Thyroid gland (tissue), 4 donors: ENCODE data around the gene ANKMY1. TPM values are rescaled to one million over a fixed set of nuclear protein-coding genes. Genes with fewer than 3 reads are reported as not detected.

Experiments used
- DNase-seq, 2 donors: peaks; one replicate each; pipeline ENCODE4 v3.0.0-alpha.2; 2019
- H3K27ac ChIP-seq, 3 donors: fragments of 200-600 bp; sonication (generic); 1 replicate in 2 of 3; 2 replicates in 1 of 3; pipeline ENCODE4 v1.5.1; 2016 to 2019; ENCODE audit warnings: mild to moderate bottlenecking in 1 of 3, moderate library complexity in 1 of 3
- H3K27me3 ChIP-seq: fragments of 200-600 bp; sonication (generic); one replicate; pipeline ENCODE4 v1.5.1; 2019
- H3K36me3 ChIP-seq, 2 donors: fragments of 200-600 bp; sonication (generic); one replicate each; pipeline ENCODE4 v1.5.1; 2016 to 2019
- H3K4me1 ChIP-seq, 2 donors: fragments of 200-600 bp; sonication (generic); one replicate each; pipeline ENCODE4 v1.5.1; 2017 to 2019
- H3K4me3 ChIP-seq, 3 donors: fragments of 200-600 bp; sonication (generic); replicated peaks in 1 of 3; 1 replicate in 2 of 3; 2 replicates in 1 of 3; pipeline ENCODE4 v1.5.1; 2016; ENCODE audit warnings: mild to moderate bottlenecking in 1 of 3
- H3K9me3 ChIP-seq: fragments of 200-600 bp; sonication (generic); one replicate; pipeline ENCODE4 v1.5.1; 2017
- CTCF ChIP-seq, 6 experiments: fragments of 200-600 bp in 3 of 6; fragments of 450-650 bp in 3 of 6; sonication (generic) in 3 of 6; IDR thresholded peaks; one replicate each; pipeline ENCODE4 v1.5.1; 2016 to 2019; ENCODE audit warnings: antibody characterized with exemption in 6 of 6, mild to moderate bottlenecking in 2 of 6, inconsistent platforms in 1 of 6, moderate library complexity in 1 of 6
- POLR2A ChIP-seq, 2 donors: fragments of 450-650 bp; IDR thresholded peaks; one replicate each; pipeline ENCODE4 v1.6.1; 2017; ENCODE audit warnings: antibody characterized with exemption in 2 of 2, mild to moderate bottlenecking in 2 of 2, moderate library complexity in 1 of 2
- WGBS, 2 donors: methylation state at CpG; one replicate each; pipeline ENCODE4 v1.1.5; 2017; 5-methylcytosine and 5-hydroxymethylcytosine counted together
- intact Hi-C: fragments of 100-400 bp; cut with DNase I; formaldehyde crosslinking; loops from one replicate; pipeline ENCODE4 v1.15.1; 2023
- total RNA-seq, 4 donors: library from RNA; depleted of rRNA; stranded (reverse); fragments of >200 nt; gene quantifications; one replicate each; pipeline ENCODE4 v1.2.3, GENCODE V29; 2016

Gene ANKMY1
- total RNA-seq, 4 donors from 2014 or later, result 17.4 to 24.7 (median 21.0) TPM

GRCh38 chr2:240502059-240502429, 55.7 kb downstream of the ANKMY1 start:
- whole genome bisulfite sequencing, 2 donors, result 78 to 90% methylated on average over 1 to 5 of the region's 5 CpGs
- Histone ChIP-seq H3K9me3 (no peaks in the 10 kb centered on the region), H3K27ac (no peak overlapping the region), H3K27me3 (no peaks in the 10 kb centered on the region), H3K4me3 (no peak overlapping the region), H3K4me1 (no peaks in the 10 kb centered on the region), H3K36me3 (peaks cover 5 to 10% of the 10 kb centered on the region in 2 donors)
- TF ChIP-seq CTCF (IDR thresholded peaks at IDR 0.05), result no peak
- no peak for TF ChIP-seq POLR2A (IDR thresholded peaks at IDR 0.05)
- DNase-seq, result no peak
- intact Hi-C loops, result loop anchor here (10.0 kb wide), 1 partner anchor 203 kb away; no protein-coding TSS in a partner anchor

DNA sequence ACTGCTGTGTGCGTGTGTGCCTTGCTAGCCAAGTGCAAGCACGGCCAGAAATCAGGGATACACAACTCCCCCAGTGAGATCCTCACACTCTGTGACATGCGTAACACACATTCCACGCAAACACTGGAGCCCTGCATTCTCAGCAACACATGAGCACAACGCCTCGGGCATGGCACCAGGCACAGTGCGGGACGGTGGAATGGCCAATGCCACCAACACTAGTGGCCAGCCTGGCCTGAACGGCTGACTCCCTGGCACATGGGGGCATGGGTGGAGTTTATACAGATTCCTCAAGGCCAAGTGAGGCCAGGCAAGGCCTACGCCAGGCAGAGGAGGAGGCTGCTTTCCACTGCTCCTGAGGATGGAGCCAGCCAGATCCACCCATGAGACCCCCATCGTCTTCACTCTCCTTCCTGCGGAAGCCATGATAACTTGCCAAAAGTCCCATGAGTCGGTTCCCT, 56.2 kb downstream of the ANKMY1 start:
- Histone ChIP-seq H3K27me3 (no peaks in the 10 kb centered on the region), H3K4me1 (no peaks in the 10 kb centered on the region), H3K27ac (no peak overlapping the region), H3K36me3 (peaks cover 6 to 10% of the 10 kb centered on the region in 2 donors), H3K9me3 (no peaks in the 10 kb centered on the region), H3K4me3 (no peak overlapping the region)
- TF ChIP-seq POLR2A (IDR thresholded peaks at IDR 0.05) (no peak), CTCF (IDR thresholded peaks at IDR 0.05) (no peak)
- intact Hi-C loops, result loop anchor here (10.0 kb wide), 1 partner anchor 203 kb away; no protein-coding TSS in a partner anchor
- WGBS, 2 donors, result 91 to 95% methylated on average over 5 to 9 of the region's 13 CpGs
- no peak for DNase-seq

GRCh38 chr2:240500561-240501423, 57.0 kb downstream of the ANKMY1 start:
- Histone ChIP-seq H3K27me3 (no peaks in the 10 kb centered on the region), H3K36me3 (peaks cover 8 to 10% of the 10 kb centered on the region in 2 donors), H3K27ac (no peak overlapping the region), H3K9me3 (no peaks in the 10 kb centered on the region), H3K4me3 (no peak overlapping the region), H3K4me1 (no peaks in the 10 kb centered on the region)
- no peak for DNase-seq
- WGBS, 2 donors, result 94 to 96% methylated on average over 18 to 24 of the region's 24 CpGs
- intact Hi-C loops, result loop anchor here (10.0 kb wide), 1 partner anchor 204 kb away; no protein-coding TSS in a partner anchor
- TF ChIP-seq CTCF (IDR thresholded peaks at IDR 0.05) (no peak), POLR2A (IDR thresholded peaks at IDR 0.05) (no peak)

DNA sequence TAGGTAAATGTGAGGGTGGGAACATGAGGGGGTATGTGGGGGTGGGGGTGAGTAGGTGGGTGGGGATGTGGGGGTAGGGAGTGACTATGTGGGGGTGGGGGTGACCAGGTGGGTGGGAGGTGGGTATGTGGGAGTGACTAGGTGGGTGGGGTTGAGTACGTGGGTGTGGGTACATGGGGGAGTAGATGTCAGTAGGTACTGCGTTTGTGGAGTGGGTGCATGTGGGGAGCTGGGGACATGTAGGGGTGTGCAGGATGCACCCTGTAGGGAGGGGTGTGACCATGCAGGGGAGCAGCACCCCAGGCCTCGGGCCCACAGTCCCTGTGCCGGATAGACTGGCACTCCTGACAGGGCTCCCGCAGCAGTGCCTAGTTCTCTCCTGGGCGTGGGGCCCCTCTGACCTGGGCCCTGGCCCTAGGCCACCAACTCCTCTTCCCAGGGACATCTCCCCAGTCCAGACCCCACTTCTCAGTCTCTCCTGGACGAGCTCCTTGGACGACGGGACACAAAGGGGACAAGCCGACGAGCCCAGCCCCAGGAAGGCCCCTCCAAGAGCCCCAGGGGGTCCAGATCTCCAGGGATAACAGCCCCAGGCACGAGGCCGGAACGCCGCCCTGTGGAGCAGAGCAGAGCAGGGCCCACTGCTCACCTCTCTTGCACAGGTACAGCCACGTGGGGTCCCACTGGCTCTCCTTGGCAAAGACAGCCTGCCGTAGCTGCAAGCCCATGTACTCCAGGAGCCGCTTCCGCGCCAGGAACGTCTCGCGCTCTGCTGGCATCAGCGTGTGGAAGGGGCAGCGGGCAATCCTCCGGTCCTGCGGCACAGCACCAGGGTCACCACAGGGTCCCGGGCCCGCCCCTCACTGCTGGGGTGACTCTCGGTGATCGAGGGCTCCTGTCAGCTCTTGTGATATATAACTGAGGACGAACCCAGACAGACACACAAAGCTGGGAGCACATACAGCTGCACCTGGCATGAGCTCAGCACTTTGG, 58.2 kb downstream of the ANKMY1 start:
- DNase-seq, result no peak
- WGBS, 2 donors, result 96% methylated on average over 19 to 20 of the region's 32 CpGs
- Histone ChIP-seq H3K27ac (no peak overlapping the region), H3K27me3 (no peaks in the 10 kb centered on the region), H3K4me3 (no peak overlapping the region), H3K36me3 (peaks cover 8 to 10% of the 10 kb centered on the region in 2 donors), H3K4me1 (no peaks in the 10 kb centered on the region), H3K9me3 (no peaks in the 10 kb centered on the region)
- TF ChIP-seq POLR2A (IDR thresholded peaks at IDR 0.05) (no peak), CTCF (IDR thresholded peaks at IDR 0.05) (no peak)
- intact Hi-C loops, result loop anchor here (10.0 kb wide), 1 partner anchor 205 kb away; no protein-coding TSS in a partner anchor
